GM19467 (cell line): ENCODE results near the gene SYT9.

Source experiments
- ATAC-seq: cut with Tn5 transposase; IDR thresholded peaks from one replicate; pipeline ENCODE4 v1.9.1; 2021; ENCODE audit warnings: mild to moderate bottlenecking, moderate library complexity; ENCODE audit not compliant: unreplicated experiment

The SYT9 gene

GRCh38 chr11:7454854-7455253 is 203.2 kb downstream of the SYT9 start:
- no peak for ATAC-seq

- ATAC-seq, result no peak
Observed at GRCh38 chr11:7457211-7457610, 205.5 kb downstream of the SYT9 start.

- ATAC-seq, result no peak
Observed at GRCh38 chr11:7462706-7463105, 211.0 kb downstream of the SYT9 start.

DNA sequence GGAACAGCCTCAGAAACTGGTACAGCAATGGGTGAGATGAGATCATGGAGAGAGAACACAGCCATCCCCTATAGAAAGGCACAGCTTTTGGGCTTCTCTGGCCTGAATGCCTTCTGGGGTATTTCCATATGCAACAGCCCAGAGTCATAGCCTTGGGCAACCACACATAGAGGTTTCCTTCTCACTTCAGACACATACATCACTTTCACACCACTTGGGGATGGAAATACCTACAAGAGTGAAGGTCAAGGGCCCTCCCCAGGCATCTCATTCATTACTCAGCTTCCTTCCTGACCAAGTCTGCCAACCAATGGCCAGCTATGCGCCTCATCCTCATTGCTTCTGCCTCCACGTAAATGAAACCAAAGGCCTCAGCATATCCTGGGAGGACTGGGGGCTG is 215.9 kb downstream of the SYT9 start:
- ATAC-seq, result no peak

DNA sequence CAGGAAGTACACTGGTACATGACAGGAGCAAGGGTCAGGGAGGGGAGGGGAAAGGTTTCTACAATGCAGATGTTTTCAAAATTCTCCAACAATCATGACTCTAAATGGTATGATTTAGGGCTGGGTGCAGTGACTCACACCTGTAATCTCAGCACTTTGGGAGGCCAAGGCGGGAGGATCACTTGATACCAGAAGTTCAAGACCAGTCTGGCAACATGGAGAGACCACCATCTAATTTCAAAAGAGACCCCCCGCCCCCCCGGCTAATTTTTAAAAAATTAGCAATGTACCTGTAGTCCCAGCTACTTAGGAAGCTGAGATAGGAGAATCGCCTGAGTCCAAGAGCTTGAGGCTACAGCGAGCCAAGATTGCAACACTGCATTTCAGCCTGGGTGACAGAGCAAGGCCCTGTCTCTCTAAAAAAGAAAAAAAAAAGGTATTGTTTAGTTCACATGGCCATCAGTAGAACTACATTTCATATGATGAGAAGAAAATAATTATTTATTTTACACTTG is 217.7 kb downstream of the SYT9 start:
- no peak for ATAC-seq

- no peak for ATAC-seq
Observed at GRCh38 chr11:7471071-7471470, 219.4 kb downstream of the SYT9 start.

DNA sequence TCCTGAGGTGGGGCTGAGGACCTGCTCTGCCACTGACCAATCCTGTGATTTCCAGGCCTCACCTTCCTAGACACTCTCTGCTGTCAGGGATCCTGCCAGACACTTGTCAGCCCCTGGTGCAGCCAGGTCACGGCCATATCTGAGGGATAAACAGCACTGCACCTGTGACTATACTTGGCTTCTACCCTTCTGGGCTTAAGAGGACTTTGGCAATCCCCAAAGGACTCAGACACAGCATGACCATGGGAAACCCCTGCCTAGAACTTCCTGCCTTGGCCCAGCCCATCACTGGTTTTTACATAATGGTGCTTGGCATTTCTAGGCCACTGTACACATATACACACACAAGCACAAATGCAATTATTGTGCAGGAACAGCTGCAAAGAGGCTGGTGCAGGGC is 222.0 kb downstream of the SYT9 start:
- peak; percentile 84 for ATAC-seq

- ATAC-seq, result no peak
Observed at GRCh38 chr11:7480113-7480512, 228.4 kb downstream of the SYT9 start.

DNA sequence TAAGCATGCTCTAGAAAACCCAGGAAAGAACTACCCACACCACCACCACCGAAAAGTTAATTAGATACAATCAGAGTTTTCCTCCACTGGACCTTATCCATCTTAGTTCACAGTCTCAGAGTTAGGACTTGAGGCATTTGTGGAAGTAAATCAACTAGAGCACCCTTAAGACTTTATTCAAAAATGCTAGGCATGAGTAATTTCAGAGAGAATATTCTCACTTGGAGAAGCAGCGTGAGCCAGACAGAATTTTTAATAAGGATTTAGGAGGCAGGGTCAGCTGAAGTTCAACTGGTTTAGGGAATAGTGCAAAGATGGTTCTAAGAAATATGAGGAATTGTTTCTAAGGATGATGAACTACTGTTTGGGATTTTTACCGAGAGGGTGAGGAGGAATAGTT is 232.4 kb downstream of the SYT9 start:
- no peak for ATAC-seq

DNA sequence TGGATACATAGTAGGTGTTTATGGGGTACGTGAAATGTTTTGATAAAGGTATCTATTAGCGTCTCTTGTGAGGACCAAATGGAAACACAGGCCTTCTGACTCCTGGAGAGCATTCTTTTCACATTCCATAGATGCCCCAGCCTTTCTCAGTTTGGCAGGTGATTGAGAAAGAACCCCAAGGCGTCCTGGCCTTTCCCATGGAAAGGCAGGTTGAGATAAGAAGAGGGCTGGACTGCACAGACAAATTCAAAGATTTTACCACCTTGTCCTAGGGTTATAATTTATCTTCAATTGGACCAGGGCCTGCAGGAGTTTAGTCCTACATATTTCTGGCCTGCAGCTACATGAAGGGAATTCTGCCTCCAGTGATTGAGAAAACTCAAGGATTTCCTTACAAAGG is 232.9 kb downstream of the SYT9 start:
- ATAC-seq, result no peak

- no peak for ATAC-seq
Observed at GRCh38 chr11:7485186-7486097, 233.7 kb downstream of the SYT9 start, which contains the start of gene OLFML1. OLFML1 (plus strand) TSS chr11:7485506; CDS start chr11:7485876, 370 bp downstream.

DNA sequence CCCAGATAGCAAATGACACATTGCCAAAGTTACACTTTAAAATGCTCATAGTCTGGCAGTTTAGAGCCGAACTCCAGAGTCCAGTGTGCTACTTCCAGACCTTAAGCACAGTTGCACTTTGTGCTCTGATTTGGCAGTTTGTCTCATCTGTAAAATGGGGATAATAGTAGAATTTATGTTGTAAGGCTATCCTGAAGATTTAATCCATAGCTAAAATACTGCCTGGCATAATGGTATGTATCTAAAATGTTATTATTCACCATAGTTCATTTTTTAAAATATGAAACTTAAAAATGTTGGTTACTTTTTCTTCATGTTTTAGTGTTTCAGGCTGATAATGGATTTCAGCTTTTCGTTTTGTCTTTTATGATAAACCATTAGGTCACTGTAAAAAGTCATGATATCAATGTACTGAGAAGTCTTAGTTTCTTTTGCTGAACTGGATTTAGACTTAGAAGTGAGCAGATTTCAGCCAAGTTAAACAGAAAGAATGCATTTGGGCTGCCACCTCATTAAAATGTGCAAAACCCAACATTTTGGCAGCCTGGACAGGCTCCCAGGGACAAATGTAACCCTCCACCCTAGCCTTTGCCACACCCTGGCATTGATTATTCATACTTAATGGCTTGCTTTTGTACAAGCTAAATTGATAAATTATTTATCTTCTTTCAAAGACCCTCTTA is 234.5 kb downstream of the SYT9 start:
- ATAC-seq, result no peak

- ATAC-seq, result no peak
Observed at GRCh38 chr11:7486781-7487140, 235.1 kb downstream of the SYT9 start.

DNA sequence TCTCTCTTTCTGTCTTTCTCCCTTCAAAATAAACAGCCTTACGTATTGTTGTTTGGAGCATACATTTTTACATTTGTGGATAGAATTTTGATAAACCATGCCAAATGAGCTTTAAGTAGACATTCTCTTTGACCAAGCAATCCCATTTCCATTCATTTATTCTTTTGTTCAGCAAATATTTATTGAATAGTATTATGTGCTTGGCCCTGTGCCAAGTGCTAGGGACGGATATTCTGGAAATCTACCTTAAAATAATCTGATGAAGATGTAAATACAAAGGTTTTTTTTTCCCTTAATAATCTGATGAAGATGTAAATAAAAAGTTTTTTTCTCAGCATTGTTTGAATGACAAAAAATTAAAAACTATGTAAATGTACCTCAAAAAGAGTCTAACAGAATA is 235.7 kb downstream of the SYT9 start:
- no peak for ATAC-seq

- no peak for ATAC-seq
Observed at GRCh38 chr11:7488681-7489080, 237.0 kb downstream of the SYT9 start.

DNA sequence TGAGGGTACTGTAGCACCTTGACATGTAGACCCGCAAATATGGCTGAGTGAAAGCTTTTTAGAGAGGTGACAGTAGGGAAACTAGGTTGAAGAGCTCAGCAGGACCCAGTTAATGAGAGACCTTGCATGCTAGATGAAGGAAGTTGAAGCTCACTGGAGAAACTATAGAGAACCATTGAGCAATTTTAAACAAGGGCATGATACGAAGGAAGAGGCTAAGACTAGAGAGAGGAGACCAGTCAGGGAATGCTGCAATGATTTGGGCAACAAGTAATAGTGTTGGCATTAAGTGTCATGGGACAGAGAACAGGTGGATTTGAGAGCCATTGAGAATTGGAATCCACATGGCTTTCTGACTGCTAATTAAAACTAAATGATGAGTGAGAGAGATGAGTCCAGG is 237.7 kb downstream of the SYT9 start:
- no peak for ATAC-seq

- ATAC-seq, result no peak
Observed at GRCh38 chr11:7490054-7490453, 238.3 kb downstream of the SYT9 start.

DNA sequence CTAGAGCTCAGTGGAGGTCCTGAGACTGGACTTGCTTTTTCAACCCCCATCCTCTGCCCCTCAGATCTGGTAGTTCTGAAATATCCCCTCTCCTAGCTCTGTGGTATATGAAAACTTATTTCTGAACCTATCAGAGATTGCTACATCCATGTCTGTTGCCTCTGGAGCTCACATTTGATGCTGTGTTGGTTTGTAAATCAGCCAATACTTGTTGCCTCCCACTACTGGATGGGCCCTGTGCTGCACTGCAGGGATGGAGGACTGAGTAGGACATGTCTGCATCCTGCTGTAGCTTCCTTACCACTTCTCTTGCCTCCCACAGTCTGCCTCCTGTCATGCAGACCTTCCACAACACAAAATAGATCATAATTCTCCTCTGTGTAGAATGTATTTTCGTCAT is 238.8 kb downstream of the SYT9 start:
- no peak for ATAC-seq

GRCh38 chr11:7492253-7492652 is 240.5 kb downstream of the SYT9 start:
- ATAC-seq, result no peak

DNA sequence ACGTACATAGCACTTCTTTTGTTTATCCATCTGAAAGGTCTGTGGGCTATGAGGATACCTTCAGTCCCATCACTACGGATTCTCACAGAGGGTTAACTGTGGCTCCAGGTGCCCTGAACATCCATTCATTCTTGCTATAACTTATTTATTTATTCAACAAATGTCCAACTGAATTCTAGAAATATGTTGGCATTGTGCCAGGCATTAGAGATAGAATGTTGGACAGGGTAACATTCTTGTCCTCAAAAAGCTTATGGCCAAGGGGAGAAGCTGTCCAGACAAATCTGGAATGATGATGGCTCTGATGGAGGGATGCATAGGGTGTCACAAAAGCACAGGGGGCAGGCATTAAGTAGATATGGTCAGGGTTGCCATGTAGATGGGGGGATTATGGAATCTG is 242.0 kb downstream of the SYT9 start:
- ATAC-seq, result no peak

DNA sequence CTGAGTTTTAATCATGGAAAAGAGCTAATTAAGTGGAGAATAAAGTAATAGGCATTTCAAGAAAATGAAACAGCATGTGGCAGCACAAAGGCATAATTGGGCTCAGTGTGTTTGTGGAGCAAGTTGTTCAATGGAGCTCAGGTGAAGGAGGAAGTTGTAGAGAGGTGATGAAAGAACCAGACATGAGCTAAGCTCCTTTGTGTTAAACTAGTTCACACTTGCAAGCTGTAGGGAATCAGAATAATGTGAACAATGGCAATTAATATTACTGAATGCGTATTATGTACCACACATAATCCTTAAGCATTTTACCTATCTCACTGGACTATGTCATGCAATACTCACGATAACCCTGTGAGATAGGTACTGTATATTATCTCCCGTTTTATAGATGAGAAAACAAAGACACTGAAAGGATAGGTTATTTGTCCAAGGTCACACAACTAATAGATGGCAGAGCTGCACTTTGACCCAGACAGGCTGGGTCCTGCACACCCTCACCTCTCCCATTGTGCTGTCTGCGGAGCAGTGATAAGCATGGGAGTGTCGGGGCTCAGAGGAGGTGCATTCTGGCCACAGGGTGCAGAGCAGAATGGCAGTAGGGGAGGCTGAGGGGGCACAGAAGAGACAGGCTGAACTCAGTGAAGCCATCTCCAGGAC is 242.5 kb downstream of the SYT9 start:
- no peak for ATAC-seq
